ENCODE data around the gene KIF19. TPM values are rescaled to one million over a fixed set of nuclear protein-coding genes. Genes with fewer than 3 reads are reported as not detected.
"Not testable (repeated sequence)": the region's sequence is repeated elsewhere in the genome, so short reads cannot be mapped to it uniquely, and the experiment has no call there.

KIF19 gene
- total RNA-seq, 2 experiments from 2014 or later = 0.11 to 0.18 TPM

- Mint-ChIP-seq H3K27ac (peak overlapping the region; percentile 95), H3K27me3 (no peaks in the 10 kb centered on the region), H3K9me3 (no peaks in the 10 kb centered on the region), H3K4me1 (ENCODE audit: low read depth) (peaks cover 38% of the 10 kb centered on the region), H3K36me3 (ENCODE audit: low read depth) (no peaks in the 10 kb centered on the region), H3K4me3 (no peak overlapping the region)
- no peak for ATAC-seq
- CTCF ChIA-PET = interaction anchor here (1.0 to 2.4 kb wide), 4 partner anchors 15 to 86 kb away, joined by 4 to 7 read pairs (median 5); no protein-coding TSS in a partner anchor
- POLR2A ChIA-PET = interaction anchor here (1.0 to 1.6 kb wide), 3 partner anchors 23 to 73 kb away, joined by 4 to 5 read pairs (median 4); partner anchors contain the start of gene TTYH2
- TF ChIP-seq CTCF (IDR thresholded peaks at IDR 0.05) = no peak
- intact Hi-C loops (cut with micrococcal nuclease) = loop anchor here (5.0 kb wide), 1 partner anchor 69 kb away; the partner anchor contains the start of gene TTYH2
- DNase-seq = no peak
These were observed 44.2 kb upstream of the KIF19 start for GRCh38 chr17:74281799-74282198.

GRCh38 chr17:74282274-74282586 is 43.8 kb upstream of the KIF19 start:
- H3K36me3 Mint-ChIP-seq (ENCODE audit: low read depth); ATAC-seq; H3K9me3 Mint-ChIP-seq; H3K4me3 Mint-ChIP-seq; DNase-seq; H3K27me3 Mint-ChIP-seq: not testable (repeated sequence)
- Mint-ChIP-seq H3K27ac (peak overlapping the region; percentile 95), H3K4me1 (ENCODE audit: low read depth) (peaks cover 40% of the 10 kb centered on the region)
- ChIA-PET CTCF (interaction anchor here (1.0 to 2.4 kb wide), 4 partner anchors 14 to 86 kb away, joined by 4 to 7 read pairs (median 5); no protein-coding TSS in a partner anchor), POLR2A (interaction anchor here (1.0 to 1.6 kb wide), 3 partner anchors 23 to 73 kb away, joined by 4 to 5 read pairs (median 4); partner anchors contain the start of gene TTYH2)
- intact Hi-C loops (cut with micrococcal nuclease) = loop anchor here (5.0 kb wide), 1 partner anchor 70 kb away; the partner anchor contains the start of gene TTYH2

GRCh38 chr17:74282587-74283370 is 43.2 kb upstream of the KIF19 start:
- Mint-ChIP-seq H3K27me3 (no peaks in the 10 kb centered on the region), H3K9me3 (no peaks in the 10 kb centered on the region)
- ATAC-seq = peak; percentile 74

GRCh38 chr17:74283371-74283673 is 42.7 kb upstream of the KIF19 start:
- CTCF ChIA-PET = interaction anchor here (0.9 to 4.4 kb wide), 4 partner anchors 16 to 85 kb away, joined by 3 to 13 read pairs (median 6); partner anchors contain the start of gene GPR142
- H3K36me3 Mint-ChIP-seq (ENCODE audit: low read depth) = no peaks in the 10 kb centered on the region
- H3K4me3 Mint-ChIP-seq = peak overlapping the region; percentile 28
- H3K9me3 Mint-ChIP-seq = no peaks in the 10 kb centered on the region
- H3K27ac Mint-ChIP-seq = peak overlapping the region; percentile 95
- DNase-seq (no peak), ATAC-seq (no peak)
- POLR2A ChIA-PET = no interaction called here
- intact Hi-C loops (cut with micrococcal nuclease) = loop anchor here (5.0 kb wide), 1 partner anchor 71 kb away; the partner anchor contains the start of gene TTYH2
- no peak for TF ChIP-seq CTCF (IDR thresholded peaks at IDR 0.05)
- no peaks in the 10 kb centered on the region for H3K27me3 Mint-ChIP-seq
- H3K4me1 Mint-ChIP-seq (ENCODE audit: low read depth) = peaks cover 44% of the 10 kb centered on the region

More at GRCh38 chr17:74282587-74283370, 43.2 kb upstream of the KIF19 start:
- H3K36me3 Mint-ChIP-seq (ENCODE audit: low read depth) = no peaks in the 10 kb centered on the region
- ChIA-PET CTCF (interaction anchor here (0.9 to 2.4 kb wide), 5 partner anchors 14 to 85 kb away, joined by 3 to 7 read pairs (median 5); no protein-coding TSS in a partner anchor), POLR2A (interaction anchor here (1.0 to 1.6 kb wide), 3 partner anchors 24 to 74 kb away, joined by 4 to 5 read pairs (median 4); partner anchors contain the start of gene TTYH2)
- TF ChIP-seq CTCF (IDR thresholded peaks at IDR 0.05) = no peak
- peak; percentile 88 for DNase-seq
- H3K4me3 Mint-ChIP-seq = peak overlapping the region; percentile 28
- H3K27ac Mint-ChIP-seq = peak overlapping the region; percentile 95
- peaks cover 42% of the 10 kb centered on the region for H3K4me1 Mint-ChIP-seq (ENCODE audit: low read depth)
- intact Hi-C loops (cut with micrococcal nuclease) = loop anchor here (5.0 kb wide), 1 partner anchor 70 kb away; the partner anchor contains the start of gene TTYH2

- Mint-ChIP-seq H3K36me3 (ENCODE audit: low read depth) (no peaks in the 10 kb centered on the region), H3K9me3 (no peaks in the 10 kb centered on the region), H3K4me3 (no peak overlapping the region), H3K4me1 (ENCODE audit: low read depth) (peaks cover 38% of the 10 kb centered on the region), H3K27ac (no peak overlapping the region), H3K27me3 (no peaks in the 10 kb centered on the region)
- TF ChIP-seq CTCF (IDR thresholded peaks at IDR 0.05) = no peak
- CTCF ChIA-PET = interaction anchor here (0.7 to 4.4 kb wide), 4 partner anchors 9 to 81 kb away, joined by 3 to 13 read pairs (median 7); partner anchors contain the start of gene GPR142
- POLR2A ChIA-PET = interaction anchor here (0.6 to 2.1 kb wide), 4 partner anchors 10 to 163 kb away, joined by 3 to 5 read pairs (median 4); no protein-coding TSS in a partner anchor
- no peak for ATAC-seq
- intact Hi-C loops (cut with micrococcal nuclease) = no loop called here
- DNase-seq = no peak
These were observed 38.9 kb upstream of the KIF19 start for GRCh38 chr17:74287031-74287602.
